Thyroid gland (tissue), 4 donors: Measurements from ENCODE around the gene TGM5.

Experiments
- POLR2A ChIP-seq, 2 donors: fragments of 450-650 bp; IDR thresholded peaks; one replicate each; pipeline ENCODE4 v1.6.1; 2017; ENCODE audit warnings: antibody characterized with exemption in 2 of 2, mild to moderate bottlenecking in 2 of 2, moderate library complexity in 1 of 2
- TF ChIP-seq, protein P1 (sequence below), 6 experiments: fragments of 200-600 bp in 3 of 6; fragments of 450-650 bp in 3 of 6; sonication (generic) in 3 of 6; IDR thresholded peaks; one replicate each; pipeline ENCODE4 v1.5.1; 2016 to 2019; ENCODE audit warnings: antibody characterized with exemption in 6 of 6, mild to moderate bottlenecking in 2 of 6, inconsistent platforms in 1 of 6, moderate library complexity in 1 of 6

DNA sequence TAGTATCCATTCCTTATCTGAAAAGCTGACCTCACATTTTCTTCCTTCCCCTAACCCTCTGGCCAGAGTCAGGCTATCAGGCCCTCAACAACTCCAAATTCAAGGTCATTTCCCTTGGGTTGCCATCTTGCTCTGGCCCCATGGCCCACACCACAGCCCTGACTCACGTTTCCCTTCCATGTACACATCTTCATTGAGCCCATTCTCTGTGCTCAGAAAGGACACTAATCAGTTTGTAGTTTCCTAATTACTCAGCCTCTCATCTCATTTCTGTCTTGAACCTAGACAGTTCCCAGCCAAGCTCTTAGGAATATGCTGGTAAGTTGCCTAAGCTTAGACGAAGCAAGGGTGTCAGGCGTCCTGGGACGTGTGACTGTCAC lies 14.9 kb downstream of the TGM5 start:
- TF ChIP-seq, protein P1, sequence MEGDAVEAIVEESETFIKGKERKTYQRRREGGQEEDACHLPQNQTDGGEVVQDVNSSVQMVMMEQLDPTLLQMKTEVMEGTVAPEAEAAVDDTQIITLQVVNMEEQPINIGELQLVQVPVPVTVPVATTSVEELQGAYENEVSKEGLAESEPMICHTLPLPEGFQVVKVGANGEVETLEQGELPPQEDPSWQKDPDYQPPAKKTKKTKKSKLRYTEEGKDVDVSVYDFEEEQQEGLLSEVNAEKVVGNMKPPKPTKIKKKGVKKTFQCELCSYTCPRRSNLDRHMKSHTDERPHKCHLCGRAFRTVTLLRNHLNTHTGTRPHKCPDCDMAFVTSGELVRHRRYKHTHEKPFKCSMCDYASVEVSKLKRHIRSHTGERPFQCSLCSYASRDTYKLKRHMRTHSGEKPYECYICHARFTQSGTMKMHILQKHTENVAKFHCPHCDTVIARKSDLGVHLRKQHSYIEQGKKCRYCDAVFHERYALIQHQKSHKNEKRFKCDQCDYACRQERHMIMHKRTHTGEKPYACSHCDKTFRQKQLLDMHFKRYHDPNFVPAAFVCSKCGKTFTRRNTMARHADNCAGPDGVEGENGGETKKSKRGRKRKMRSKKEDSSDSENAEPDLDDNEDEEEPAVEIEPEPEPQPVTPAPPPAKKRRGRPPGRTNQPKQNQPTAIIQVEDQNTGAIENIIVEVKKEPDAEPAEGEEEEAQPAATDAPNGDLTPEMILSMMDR (IDR thresholded peaks at IDR 0.05): no peak
- no peak for TF ChIP-seq POLR2A (IDR thresholded peaks at IDR 0.05)
